HG02610 (cell line): ENCODE data around the gene COX14.
"Not testable (repeated sequence)": the region's sequence is repeated elsewhere in the genome, so short reads cannot be mapped to it uniquely, and the experiment has no call there.

Source experiments
- ATAC-seq: cut with Tn5 transposase; IDR thresholded peaks from one replicate; pipeline ENCODE4 v1.9.1; 2021; ENCODE audit warnings: mild to moderate bottlenecking, moderate library complexity; ENCODE audit not compliant: unreplicated experiment

The COX14 gene

DNA sequence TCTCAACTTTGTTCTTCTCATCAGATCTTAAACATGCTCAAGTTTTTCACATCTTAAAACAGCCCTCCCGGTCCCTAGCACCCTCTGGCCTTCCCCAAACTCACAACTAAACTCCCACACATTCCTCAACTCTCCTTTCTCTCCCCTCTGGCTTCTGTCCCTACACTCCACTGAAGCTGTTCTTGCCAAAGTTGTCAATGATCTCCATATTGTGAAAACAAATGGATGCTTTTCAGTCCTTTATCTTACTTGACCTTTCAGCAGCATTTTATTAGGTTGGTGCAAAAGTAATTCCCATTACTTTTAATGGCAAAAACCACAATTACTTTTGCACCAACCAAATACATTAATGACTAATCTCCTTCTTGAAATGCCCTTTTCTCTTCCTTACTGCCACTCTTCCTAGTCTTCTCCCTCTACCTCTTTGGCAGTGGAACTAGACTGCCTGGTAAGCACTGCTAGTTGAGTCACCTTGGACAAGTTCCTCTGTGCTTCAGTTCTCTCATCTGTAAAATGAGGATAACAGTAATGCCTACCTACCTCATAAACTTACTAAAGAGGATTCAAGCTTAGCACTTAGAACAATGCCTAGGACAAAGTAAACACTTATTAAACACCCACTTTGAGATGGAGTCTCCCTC is 39.1 kb downstream of the COX14 start:
- ATAC-seq, result no peak

DNA sequence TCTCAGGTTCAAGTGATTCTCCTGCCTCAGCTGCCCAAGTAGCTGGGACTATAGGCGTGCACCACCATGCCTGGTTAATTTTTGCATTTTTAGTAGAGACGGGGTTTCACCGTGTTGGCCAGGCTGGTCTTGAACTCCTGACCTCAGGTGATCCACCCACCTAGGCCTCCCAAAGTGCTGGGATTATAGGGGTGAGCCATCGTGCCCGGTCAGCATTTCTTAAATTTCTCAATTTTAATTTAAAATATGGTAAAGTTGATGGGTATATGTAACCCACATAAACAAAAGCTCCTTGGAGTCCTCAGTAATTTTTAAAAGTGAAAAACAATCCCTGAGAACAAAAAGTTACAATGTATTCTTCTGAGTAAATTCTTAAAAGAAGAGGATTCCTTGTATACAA is 42.9 kb downstream of the COX14 start:
- not testable (repeated sequence) for ATAC-seq

DNA sequence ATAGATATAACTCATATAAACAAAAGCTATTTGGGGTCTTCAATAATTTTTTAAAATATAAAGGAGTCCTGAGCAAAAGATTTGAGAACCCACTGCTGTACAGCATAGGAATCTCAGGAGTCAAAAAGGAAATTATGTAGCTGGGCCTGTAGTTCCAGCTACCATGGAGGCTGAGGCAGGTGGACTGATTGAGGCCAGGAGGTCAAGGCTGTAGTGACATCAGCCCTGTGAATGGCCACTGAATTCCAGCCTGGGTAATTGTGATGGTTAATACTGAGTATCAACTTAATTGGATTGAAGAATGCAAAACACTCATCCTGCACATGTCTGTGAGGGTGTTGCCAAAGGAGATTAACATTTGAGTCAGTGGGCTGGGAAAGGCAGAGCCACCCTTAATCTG is 44.6 kb downstream of the COX14 start:
- ATAC-seq, result no peak

DNA sequence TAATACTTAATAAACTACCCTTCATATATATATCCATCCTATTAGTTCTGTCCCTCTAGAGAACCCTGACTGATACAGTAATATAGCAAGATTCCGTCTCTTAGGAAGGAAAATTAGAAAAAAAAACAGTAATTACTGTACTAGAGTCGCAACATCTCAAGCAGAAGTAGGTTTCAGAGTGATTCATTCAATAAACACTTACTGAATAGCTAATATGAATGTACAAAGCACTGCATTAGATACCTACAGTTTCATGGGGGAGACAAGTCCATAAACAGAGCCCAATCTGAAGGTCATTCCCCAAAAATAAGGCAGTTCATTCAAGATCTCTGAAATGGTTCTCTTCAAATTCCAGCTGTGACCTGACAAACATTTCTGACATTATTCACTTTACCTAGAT is 45.2 kb downstream of the COX14 start:
- ATAC-seq, result no peak

DNA sequence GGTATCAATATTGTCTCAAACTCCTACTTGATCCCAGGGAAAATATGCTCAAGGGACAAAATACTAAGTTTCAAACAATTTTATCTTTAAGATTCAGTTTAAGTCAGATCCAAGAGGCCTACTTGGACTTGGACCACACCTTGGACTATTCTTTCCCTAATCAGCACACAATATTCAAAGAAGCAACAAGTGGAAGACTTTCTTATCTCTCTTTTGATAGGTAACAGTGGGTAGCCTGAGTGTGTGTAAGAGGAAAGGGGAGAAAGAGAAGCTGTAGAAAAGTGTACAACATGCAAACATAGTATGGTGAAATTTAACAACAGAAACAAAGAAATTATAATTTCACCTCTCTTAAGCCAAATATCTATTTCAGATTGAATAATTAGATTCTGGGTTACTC is 48.6 kb downstream of the COX14 start:
- ATAC-seq, result no peak

DNA sequence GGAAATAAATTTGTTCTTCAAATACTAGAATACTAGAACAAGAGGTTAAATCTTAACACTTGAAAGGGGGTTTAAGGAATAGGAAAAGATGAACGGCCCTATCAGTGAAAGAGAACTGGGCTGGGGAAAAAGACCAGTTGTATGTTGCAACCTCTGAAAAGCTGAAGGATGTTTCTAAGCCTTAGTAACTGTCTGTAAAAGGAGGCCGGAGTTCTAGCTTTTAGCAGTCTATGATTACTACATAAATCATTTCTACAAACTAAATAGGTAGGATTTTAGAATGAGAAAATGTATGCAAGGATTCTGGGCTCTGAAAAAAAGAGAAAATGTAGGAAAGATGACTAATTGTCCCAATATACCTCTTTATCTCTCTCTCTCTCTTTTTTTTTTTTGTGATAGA is 50.2 kb downstream of the COX14 start:
- no peak for ATAC-seq

DNA sequence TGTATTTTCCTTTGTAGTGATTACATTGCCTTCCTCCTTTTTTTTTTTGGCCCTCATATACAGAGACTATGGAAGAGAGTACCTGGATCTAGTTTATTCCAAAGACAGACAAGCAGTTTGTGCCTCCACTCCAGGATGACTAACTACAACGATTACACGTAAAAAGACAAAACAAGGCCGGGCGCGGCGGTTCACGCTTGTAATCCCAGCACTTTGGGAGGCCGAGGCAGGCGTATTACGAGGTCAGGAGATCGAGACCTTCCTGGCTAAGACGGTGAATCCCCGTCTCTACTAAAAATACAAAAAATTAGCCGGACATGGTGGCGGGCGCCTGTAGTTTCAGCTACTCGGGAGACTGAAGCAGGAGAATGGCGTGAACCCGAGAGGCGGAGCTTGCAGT is 52.9 kb downstream of the COX14 start:
- no peak for ATAC-seq

DNA sequence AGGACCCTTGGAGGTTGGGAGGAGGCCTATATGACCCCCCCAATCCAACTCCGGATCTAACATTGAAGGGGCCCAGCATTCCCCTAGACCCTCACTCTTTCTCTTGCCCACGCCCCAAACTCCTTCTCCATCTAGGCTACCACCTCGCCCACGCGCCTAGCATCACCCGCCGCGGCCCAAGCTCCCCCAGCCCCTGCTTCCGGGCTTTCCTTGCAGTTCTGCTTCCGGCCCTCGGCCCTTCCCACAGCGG is 54.7 kb downstream of the COX14 start:
- ATAC-seq, result no peak

DNA sequence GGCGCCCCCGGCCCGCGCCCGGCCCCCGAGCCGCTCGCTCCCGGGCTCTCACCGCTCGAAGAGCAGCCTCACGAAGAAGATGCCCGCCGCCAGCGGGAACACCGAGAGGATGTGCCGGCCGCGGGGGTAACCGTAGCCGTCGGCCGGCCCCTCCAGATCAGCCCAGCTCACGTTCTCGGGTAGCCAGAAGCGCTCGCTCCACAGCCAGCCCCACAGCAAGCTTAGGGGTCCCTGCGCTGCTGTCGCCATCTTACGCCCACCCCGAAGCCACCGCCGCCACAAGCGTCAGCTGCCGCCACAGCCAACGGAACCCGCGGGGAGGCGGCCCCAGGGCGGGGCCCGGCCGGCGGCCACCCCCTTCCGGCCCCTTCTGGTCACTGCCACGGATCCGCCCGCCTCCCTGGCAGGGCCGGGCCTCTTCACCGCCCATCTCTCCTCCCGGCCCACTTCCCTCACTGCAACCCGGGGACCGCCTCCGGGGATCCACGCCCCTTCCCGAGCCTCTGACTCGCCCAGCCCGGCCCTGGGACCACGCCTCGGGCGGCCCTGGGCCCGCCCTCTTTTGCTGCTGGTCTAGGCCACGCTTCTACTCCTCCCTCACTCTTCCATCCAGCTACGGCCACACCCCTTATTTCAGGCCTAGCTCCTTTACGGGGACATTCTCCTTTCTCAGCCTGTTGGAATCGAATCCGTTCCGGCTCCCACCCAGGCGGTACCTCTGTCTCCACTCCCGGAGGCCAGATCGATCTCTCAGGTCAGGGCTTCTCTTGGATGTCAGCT is 55.2 kb downstream of the COX14 start, which contains the start of gene CERS5:
Gene CERS5 (minus strand): TSS at position 321 of the 780 bp plus-strand sequence. CDS start 72 bp downstream, at position 249.
- ATAC-seq, result peak; percentile 97
